HG02759 (cell line): ENCODE measurements around the gene CEP68.
A peak's percentile ranks its signal among the peaks of the same experiment; 100 is the strongest.
"Not testable (repeated sequence)": the region's sequence is repeated elsewhere in the genome, so short reads cannot be mapped to it uniquely, and the experiment has no call there.

Experiments used
- ATAC-seq: cut with Tn5 transposase; IDR thresholded peaks from one replicate; pipeline ENCODE4 v1.9.1; 2021; ENCODE audit warnings: mild to moderate bottlenecking, moderate library complexity; ENCODE audit not compliant: unreplicated experiment

The CEP68 gene

DNA sequence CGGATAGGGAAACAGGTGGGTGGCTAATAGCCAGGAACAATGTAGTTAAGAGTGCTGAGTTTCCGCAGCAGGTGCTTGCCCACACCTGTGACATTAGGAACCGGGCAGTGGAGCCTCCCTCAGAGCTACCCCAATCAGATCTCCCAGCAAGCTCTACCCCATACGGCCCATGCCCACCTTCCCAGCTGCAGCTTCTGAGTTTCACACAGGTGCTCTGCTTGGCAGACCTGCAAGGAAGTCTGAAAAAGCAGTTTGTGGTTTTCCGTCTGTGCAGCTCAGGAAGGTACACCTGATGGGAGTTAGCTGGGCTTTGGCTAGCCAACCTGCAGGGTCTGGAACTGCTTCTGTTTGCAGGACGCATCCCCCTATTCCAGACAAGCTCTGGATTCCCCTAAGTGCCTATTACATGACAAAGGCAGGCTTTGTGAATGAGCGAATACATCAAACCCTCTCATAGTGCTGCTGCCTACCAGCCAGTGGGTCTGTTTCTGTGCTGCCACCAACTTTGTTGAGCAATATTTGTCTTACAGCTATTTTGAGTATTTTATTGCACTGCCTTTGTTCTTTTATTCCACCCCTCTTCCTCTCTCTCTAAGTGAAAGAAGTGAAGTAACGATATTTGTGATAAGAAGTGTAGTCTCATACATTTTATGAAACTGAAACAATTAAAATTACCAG, 24.7 kb upstream of the CEP68 start:
- peak; percentile 30 for ATAC-seq

DNA sequence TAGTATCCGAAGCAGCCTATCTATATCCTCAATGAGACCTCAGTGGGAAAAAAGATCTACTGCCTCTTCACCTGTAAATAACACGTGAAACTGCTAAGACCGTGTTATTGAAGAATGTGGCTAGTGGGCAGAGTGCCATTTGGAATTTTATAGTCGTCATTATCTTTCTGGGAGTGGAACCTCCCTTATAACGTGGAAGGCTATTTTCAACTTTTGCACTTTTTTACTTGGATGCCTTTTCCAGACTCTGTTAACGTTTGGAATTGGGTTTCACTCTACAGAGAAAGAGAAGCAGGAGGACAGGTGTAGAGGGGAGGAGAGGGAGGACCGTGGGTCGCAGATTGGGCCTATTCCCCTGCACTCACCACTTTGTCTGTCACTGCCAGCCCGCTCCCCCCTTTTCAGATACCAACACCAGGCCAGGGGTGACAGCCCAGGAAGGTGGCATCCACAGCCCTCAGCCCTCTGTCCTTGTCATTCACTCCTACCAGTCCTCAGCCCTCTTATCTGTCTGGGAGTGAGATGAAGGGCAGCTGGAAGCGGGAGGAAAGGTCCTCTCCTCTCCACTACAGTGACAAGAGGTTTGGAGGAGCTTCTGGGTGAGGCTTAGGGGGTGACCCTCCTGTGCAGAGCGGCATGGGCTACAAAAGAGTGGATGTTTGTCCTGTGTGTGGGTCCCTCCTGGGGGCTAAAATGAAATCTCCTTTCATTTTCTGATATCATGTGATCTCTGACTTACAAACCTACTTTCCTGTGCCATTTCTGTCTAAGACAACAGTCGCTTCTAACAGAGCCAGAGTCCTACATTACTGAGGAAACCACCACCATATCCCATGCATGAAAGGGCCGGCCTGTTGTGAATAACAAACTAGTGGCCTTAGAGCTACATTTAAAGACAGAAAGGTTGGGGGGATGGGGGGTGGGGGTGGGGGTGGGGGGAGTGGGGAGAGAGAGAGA, 23.9 kb upstream of the CEP68 start:
- no peak for ATAC-seq

DNA sequence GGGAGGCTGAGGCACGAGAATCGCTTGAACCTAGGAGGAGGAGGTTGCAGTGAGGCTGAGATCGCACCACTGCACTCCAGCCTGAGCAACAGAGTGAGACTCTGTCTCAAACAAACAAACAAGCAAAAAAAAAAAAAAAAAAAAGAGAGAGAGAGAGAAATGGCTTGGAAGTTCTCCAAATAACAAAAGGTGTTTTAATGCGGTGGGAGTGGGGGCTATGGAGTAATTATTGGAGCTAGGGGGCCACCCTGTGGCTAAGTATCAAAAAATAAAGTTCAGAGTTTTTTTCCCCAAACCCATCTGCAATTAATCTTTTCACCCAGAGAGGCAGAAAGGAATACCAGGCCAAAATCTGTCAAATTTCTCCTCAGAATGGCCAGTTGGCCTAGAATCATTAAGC, 23.0 kb upstream of the CEP68 start:
- ATAC-seq = no peak

- ATAC-seq = not testable (repeated sequence)
Observed at GRCh38 chr2:65033667-65034066, 22.5 kb upstream of the CEP68 start.

DNA sequence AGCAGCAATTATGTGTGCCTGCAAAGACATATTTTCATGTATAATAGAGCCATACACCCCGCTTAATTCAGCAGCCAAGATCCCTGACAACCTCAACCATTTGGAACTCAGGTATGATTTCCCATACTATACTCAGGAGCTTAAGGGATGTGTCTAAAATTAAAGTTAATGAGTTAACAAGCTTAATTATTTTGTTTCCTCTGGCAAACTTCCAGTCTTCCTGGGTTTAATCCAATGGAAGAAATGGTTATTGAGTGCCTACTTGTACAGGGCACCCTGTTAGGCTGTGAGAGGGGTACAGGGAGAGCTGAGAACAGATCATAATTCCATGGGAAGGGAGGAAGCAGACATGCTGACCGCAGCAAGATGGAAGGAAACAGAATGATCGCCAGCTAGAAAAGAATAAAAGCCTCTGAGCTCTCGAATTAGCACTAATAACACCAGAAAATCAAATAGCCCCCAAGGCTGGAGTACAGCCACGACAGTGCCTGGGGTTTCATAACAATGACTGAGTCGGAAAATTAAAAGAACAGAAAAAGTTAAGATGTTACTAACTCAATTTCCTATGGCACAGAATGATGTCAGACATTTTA, 20.8 kb upstream of the CEP68 start:
- ATAC-seq = no peak

DNA sequence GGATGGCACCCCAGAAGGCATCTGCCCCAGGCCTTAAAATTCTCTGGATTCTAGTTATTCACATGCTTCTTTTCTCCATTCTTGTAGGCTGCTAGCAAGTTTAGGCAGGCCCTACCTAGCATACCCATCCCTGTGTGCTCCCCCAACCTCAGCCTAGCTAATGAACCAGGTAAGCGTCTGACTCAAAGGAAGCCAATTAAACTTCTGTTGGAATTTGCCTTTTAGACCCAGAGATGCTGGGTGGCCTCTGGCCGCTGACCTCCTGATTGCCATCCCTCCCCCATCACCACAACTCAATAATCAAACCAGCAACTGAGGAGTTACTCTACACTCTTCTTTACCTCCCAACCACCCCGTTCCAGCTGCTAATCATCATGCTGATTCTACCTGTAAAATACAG, 19.0 kb upstream of the CEP68 start:
- ATAC-seq = no peak

GRCh38 chr2:65039640-65040039, 16.6 kb upstream of the CEP68 start:
- ATAC-seq = no peak

- ATAC-seq = peak; percentile 90
Observed at GRCh38 chr2:65040400-65041261, 15.6 kb upstream of the CEP68 start.

DNA sequence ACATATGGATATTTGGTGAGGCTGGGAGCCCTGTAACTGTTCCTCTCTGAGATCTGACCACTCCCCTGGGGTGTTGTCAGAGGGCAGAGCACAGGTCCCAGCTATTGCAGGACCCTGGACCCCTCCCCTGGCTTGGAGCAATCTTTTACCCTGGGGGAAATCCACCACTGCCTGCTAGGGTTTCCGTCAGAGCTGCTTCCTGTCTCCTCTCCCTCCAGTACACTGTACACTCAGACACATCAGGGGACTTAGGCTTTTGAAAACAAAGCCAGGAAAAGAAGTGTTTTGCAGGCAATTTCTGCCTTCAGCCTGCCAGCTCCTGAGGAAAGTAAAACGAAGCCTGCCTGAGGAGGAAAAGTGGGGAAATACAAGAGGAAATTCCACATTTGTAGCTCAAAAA, 13.2 kb upstream of the CEP68 start:
- ATAC-seq = no peak

DNA sequence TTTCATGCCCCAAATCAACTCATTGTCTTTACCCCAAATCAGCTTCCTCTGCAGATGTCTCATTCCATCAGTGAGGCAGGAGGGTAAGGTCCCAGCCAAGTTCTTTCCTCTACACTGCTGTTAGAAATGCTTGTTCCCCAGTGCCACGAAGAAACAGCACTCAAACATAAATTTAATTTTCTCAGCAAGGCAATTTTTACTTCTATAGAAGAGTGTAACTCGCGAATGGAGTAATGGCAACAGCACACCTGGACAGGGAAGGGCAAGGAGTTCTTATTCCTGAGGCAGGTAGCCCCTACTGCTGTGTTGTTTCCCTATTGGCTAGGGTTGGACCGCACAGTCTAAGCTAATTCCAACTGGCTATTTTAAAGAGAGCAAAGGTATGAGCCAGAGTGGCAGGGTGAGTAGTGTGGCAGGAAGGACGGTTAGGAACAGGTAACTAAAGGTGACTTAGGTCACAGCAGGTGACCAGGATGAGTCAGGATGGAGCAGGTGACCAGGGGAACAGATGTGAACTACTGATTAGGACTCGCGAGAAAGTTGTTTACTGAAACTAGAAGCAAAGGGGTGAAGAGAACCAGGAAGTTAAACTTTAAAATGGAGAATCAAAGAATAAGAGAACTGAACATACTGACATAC, 12.0 kb upstream of the CEP68 start:
- no peak for ATAC-seq

DNA sequence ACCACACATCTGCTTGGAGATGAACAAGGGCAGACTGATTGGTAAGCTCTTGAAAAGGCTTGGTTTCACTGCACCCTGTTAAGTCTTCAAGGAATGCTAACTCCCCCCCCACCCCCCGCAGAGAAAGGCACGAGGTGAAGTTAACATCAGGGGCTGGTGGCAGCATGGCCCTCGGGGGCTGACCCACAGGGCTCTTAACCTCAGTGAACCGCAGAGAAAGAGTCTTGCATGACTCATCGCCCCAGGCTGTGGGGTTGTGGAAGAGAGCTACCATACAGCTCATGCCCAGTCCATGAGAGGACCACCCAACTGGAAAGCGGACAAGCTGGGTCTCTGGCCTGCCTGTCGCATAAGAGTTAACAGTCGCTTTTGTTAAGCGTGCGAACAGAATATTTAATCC, 10.6 kb upstream of the CEP68 start:
- ATAC-seq = no peak

- ATAC-seq = no peak
Observed at GRCh38 chr2:65046633-65047407, 9.4 kb upstream of the CEP68 start.

DNA sequence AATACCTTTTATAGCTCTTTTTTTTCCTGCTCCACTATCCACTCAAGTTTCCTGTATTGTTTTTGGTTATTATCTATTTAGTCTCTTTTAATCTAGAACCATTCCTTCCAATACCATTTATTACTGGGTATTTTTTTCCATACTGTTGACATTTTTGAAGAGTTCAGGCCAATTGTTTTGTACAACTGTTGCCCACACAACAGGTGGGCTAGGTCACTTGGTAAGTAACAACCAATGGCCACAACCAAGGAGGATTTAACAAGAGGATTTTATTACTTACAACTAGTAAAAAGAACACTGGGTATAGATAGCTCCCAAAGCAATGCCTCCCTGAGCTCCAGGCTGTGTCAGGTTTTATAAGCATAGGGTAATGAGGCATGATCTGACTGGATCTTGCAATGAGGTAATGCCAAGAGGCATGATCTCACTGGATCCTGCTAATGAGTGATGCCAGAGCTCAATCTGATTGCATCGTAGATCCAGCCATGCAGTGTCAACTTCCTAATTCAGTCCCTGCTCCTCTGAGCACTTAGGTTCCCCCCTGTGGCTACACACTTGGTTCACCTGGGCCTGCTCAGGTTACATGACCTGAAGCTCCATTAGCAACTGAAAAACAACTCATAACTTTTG, 7.1 kb upstream of the CEP68 start:
- no peak for ATAC-seq

- ATAC-seq = no peak
Observed at GRCh38 chr2:65050931-65051330, 5.3 kb upstream of the CEP68 start.

DNA sequence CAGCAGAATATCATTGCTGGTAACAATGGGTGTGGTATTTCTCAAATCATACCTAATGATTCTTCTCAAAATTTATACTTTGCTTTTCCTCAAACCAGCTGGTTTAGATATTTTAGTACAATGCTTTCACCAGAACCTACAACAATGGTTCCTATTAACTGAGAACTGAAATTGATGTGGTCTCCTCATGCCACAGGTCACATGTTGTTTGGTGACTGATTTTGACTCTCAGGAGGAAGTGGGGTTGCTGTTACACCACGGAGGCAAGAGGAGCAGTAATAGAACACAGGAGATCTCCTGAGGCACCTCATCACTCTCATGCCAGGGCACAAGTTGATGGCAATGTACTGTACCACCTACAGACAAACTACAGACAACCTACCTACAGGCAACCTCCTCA, 3.0 kb upstream of the CEP68 start:
- peak; percentile 45 for ATAC-seq

- ATAC-seq = no peak
Observed at GRCh38 chr2:65054749-65055421, 1.3 kb upstream of the CEP68 start.

DNA sequence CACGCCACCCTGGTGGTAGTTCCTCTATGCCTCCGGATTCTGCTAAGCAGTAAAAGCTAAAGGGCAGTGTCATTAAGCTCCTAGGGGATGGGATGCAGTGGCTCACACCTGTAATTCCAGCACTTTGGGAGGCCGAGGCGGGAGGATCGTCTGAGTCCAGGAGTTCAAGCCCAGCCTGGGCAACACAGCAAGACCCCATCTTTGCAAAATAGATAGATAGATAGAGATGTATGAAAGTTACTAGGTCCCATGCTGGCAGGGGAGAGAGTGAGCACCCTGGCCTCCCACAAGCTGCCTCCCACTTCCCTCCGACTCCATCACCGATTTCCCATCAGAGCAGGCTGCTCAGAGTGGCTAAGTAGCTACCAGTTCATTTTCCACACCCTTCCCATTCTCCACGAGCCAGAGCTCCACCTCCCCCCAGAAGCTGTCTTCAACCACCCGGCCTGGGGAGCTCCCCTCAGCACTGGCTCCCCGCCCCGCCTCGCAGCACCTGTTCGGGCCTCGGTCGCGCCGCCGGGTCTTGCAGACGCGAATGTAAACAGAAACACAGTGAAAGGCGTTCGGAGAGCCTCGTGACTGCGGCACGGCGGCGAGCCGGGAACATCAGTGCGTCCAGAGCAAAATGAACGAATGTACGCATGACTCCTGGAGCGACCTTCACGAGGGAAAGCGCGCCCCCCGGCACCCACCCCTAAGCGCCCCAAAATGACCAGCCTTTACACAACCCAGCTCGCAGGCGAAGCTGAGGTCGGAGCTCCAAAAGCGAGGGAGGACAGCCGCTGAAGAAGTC, 598 bp upstream of the CEP68 start:
- peak; percentile 36 for ATAC-seq

GRCh38 chr2:65057054-65057375, 799 bp downstream of the CEP68 start:
- ATAC-seq = no peak
